Tibial nerve (tissue), 4 donors: Measurements from ENCODE around the gene BCKDHA.

Source experiments
- CTCF ChIP-seq, 5 experiments: fragments of 200-600 bp in 3 of 5; fragments of 450-650 bp in 2 of 5; sonication (generic) in 3 of 5; IDR thresholded peaks; one replicate each; pipeline ENCODE4 v1.5.1; 2016 to 2019; ENCODE audit warnings: antibody characterized with exemption in 5 of 5, mild to moderate bottlenecking in 3 of 5, moderate library complexity in 2 of 5
- EP300 ChIP-seq, 2 donors: sonication (generic); formaldehyde crosslinking; IDR thresholded peaks; one replicate each; pipeline ENCODE4 v1.6.1; 2017; ENCODE audit warnings: antibody characterized with exemption in 2 of 2, mild to moderate bottlenecking in 1 of 2
- POLR2A ChIP-seq, 2 donors: fragments of 450-650 bp; IDR thresholded peaks; one replicate each; pipeline ENCODE4 v1.6.1; 2017; ENCODE audit warnings: antibody characterized with exemption in 2 of 2, mild to moderate bottlenecking in 2 of 2, moderate library complexity in 2 of 2

- TF ChIP-seq CTCF (IDR thresholded peaks at IDR 0.05) (no peak), POLR2A (IDR thresholded peaks at IDR 0.05) (no peak), EP300 (IDR thresholded peaks at IDR 0.05) (no peak)
These were observed 11.2 kb upstream of the BCKDHA start for GRCh38 chr19:41386442-41386841.
